HG03457 (cell line): ENCODE data around the gene EDA2R.

Experiments used
- ATAC-seq: cut with Tn5 transposase; IDR thresholded peaks from one replicate; pipeline ENCODE4 v1.9.1; 2021; ENCODE audit warnings: moderate number of reproducible peaks; ENCODE audit not compliant: unreplicated experiment

Gene EDA2R, protein sequence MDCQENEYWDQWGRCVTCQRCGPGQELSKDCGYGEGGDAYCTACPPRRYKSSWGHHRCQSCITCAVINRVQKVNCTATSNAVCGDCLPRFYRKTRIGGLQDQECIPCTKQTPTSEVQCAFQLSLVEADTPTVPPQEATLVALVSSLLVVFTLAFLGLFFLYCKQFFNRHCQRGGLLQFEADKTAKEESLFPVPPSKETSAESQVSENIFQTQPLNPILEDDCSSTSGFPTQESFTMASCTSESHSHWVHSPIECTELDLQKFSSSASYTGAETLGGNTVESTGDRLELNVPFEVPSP

DNA sequence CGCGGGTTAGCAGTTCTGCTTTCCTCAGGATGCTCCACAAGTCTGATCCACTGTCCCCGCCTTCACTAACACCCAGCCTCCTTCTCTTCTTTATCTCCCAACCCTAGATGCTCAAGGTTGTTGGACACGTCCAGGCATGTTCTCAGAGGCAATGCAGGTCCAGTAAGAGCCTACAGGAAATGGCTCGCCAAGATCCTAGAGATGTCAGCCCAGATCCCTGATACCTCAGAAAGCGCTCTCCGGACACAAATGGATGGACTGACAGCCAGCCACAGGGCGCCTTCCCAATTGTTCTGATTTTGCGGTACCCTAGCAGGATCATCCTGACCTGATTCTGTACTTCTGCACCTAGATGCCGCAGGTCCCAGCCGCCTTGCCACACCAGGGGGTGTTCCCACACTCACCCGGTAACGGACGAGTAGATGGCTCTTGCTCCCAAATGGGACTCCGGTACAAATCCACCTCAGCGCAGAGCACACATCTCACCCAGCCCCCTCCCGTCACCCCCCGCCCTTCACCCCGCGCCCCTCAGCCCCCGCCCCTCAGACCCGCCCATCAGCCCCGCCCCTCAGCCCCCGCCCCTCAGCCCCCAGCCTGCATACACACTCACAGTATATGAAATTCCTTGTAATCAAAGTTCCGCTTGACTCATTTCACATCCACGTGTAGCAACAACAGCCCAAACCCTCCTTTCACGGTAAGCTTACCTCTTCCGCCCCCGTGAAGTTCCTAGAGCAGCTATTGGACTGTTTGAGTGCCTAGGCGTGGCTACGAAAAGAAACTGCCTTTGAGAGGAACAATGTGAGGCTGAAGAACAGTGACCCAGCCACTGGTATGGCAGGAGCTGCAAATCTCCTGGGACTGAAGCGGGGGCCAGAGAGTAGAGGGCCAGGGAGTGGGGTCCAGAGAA lies at the start of gene EDA2R:
Gene EDA2R, minus strand, starts transcription at position 488 of the 910 bp plus-strand sequence. CDS start 23,058 bp downstream, outside the sequence.
- peak; percentile 96 for ATAC-seq

GRCh38 chrX:66684196-66684595 lies 45.3 kb upstream of the EDA2R start:
- no peak for ATAC-seq

- no peak for ATAC-seq
Observed at GRCh38 chrX:66680451-66680850, 41.6 kb upstream of the EDA2R start.

DNA sequence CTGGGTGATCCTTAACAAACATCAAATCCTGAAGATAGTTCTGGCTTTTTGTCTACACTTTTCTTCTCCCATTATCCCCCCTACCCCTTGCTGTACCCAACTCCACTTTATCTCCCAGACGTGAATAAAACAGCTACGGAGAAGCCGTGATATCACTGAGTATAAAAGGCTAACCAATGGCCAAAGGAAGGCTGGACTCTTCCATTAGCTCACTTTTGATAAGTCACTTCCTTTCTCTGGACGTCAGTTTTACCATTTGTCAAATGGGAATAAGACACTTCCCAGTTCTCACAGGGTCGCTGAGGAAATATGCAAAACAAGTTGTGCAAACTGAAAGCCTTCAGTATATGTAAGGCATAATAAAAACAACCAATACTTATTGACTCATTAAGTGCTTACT lies 38.6 kb upstream of the EDA2R start:
- no peak for ATAC-seq

- no peak for ATAC-seq
Observed at GRCh38 chrX:66676990-66677389, 38.1 kb upstream of the EDA2R start.

DNA sequence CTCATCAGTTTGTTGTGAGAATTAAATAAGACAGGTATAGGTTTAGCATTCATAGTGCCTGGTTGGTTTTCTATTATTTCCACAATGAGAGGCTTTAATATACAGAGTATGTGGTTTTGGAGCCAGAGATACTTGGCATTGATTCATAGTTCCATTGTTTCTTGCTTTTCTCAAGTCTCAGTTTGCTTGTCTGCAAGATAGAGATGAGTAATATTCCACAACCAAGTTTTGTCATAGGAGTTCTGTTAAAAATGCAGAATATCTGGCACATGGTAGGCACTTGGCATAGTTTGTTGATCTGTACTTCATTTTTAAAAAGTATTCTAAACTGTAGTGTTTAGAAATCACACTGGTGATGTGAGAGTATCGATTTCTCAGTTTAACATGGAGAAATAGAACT lies 37.5 kb upstream of the EDA2R start:
- ATAC-seq, result no peak

GRCh38 chrX:66675541-66675940 lies 36.7 kb upstream of the EDA2R start:
- ATAC-seq, result no peak

GRCh38 chrX:66674506-66674905 lies 35.6 kb upstream of the EDA2R start:
- ATAC-seq, result no peak

DNA sequence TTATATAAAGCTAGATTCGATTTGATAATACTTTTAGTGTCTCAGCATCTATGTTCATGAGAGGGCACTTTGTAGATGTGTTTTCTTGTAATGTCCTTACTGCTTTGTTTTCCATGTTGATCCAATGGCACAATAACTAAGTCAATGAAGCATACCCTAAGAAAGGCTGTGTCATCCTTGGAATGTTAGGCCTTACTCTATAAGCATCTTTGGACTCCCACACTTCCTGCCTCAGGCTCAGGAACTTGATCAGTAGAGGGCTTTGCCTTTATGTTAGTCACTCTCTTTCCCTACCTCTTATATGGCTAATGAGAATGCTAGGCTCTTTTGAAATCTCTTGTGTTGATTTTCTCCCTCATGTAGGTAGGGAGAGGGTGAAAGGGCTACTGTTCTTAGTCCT lies 33.2 kb upstream of the EDA2R start:
- ATAC-seq, result no peak

GRCh38 chrX:66654411-66654810 lies 15.5 kb upstream of the EDA2R start:
- no peak for ATAC-seq

GRCh38 chrX:66635360-66635759 lies 3.5 kb downstream of the EDA2R start:
- no peak for ATAC-seq

GRCh38 chrX:66634272-66634671 lies 4.6 kb downstream of the EDA2R start:
- no peak for ATAC-seq

GRCh38 chrX:66633541-66633940 lies 5.3 kb downstream of the EDA2R start:
- no peak for ATAC-seq

DNA sequence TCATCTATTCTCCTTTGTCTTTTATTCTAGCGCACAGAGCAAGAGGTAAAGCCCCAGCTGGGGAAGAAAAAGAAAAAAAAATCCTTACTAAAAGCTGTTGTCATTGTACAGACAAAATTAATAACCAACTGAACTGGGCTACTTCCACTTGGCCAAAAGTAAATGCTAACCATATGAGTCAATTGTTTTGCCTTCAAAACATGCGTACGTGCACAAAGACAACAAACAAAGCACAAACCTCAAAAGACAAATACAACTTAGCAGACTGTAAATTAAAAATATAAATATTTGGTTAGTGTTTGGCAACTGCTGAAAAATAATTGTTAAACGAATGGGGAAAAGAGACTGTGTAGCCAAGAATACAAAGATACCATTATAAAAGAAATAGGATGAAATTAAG lies 5.9 kb downstream of the EDA2R start:
- ATAC-seq, result no peak

DNA sequence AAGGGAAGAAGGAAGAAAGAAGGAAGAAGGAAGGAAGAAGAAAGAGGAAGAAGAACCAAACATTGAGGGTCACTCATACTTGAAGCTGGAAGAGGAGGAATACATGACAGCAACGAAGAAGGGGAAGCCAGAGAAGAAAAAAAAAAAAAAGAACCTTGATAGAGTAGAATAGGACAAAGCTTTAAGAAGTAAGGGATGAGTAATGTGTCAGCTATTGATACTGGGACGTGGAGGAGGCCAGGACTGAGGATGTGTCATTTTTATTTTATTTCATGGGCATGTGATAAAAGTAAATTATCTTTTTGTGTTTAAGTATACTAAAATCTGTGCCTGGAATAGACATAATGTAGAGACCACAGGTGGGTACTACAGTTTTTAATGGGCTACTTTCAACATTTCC lies 6.4 kb downstream of the EDA2R start:
- no peak for ATAC-seq

DNA sequence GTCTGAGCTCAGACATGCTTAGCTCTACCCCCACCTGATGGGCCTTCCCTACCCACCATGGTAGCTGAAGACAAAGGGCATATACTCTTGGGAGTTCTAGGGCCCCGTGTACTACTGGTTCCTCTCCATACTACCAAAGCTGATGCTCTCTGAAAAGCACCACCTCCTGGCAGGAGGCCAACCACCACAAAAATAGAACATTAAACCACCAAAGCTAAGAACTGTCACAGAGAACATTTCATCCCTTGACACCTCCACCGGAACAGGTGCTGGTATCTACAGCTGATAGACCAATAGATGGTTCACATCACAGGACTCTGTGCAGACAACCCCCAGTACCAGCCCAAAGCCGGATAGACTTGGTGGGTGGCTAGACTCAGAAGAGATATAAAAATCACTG lies 13.4 kb downstream of the EDA2R start:
- ATAC-seq, result peak; percentile 71

DNA sequence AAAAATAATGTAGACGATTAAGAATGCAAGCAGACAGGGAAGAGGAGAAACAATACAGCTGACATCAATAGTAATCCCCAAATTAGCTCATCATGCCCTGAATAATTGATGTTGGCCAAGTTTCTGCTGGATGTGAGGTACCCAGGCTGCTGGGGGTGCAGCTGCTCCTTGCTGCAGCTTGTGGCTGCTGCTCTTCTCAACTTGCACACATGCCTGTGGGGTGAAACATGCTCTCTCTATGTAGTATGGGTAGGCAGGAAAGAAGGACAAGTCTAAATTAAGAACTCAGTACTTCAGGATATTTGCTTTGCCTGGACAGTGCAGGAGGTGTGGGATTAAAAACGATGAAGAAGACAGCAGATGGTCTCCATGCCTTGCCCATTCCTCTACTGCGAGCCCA lies 16.7 kb downstream of the EDA2R start:
- ATAC-seq, result no peak

DNA sequence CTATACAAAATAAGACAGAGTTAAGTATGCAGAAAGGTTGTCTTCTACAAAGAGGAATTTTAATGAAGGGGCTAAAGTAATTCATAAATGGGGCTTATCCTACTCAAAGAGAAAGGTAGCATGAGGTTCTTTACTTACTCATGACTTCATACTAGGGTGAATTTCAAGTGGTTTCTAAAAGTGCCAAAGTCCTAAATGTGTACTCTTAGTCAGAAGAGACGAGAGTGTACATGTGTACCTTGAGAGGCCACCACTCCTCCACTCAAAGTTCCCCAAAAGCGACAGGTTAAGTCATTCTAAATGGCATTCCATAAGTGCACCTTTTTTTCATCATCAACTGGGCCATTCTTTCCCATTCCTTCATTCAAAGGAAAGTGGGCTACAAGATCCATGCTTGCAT lies 21.9 kb downstream of the EDA2R start:
- no peak for ATAC-seq

GRCh38 chrX:66602381-66602938 lies 36.4 kb downstream of the EDA2R start:
- no peak for ATAC-seq

GRCh38 chrX:66601522-66601921 lies 37.4 kb downstream of the EDA2R start:
- ATAC-seq, result no peak

GRCh38 chrX:66579219-66579618 lies 59.7 kb downstream of the EDA2R start:
- ATAC-seq, result no peak

DNA sequence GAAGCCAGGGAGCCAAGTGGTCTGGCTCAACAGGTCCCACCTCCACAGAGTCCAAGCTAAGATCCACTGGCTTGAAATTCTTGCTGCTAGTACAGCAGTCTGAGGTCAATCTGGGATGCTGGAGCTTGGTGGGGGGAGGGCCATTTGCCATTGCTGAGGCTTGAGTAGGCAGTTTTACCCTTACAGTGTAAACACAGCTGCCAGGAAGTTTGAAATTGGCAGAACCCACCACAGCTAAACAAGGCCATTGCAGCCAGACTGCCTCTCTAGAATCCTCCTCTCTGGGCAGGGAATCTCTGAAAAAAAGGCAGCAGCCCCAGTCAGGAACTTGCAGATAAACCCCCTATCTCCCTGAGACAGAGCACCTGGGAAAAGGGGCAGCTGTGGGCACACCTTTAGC lies 84.9 kb downstream of the EDA2R start:
- no peak for ATAC-seq
